SU-DHL-6 (cell line): Measurements from ENCODE around the gene RBFA.
A peak's percentile ranks its signal among the peaks of the same experiment; 100 is the strongest.
"Not testable (repeated sequence)": the region's sequence is repeated elsewhere in the genome, so short reads cannot be mapped to it uniquely, and the experiment has no call there.

Experiments used
- H2AFZ ChIP-seq: fragments of 200-600 bp; sonication (generic); 2 replicates; pipeline ENCODE4 v1.6.1; 2014; ENCODE audit warnings: low read depth, mild to moderate bottlenecking, moderate library complexity, mixed read lengths, antibody characterized with exemption, low read length; ENCODE audit not compliant: severe bottlenecking
- H3F3A ChIP-seq: fragments of 200-600 bp; shearing (Covaris generic); 2 replicates; pipeline ENCODE4 v1.6.0; 2016; ENCODE audit warnings: antibody characterized with exemption, mild to moderate bottlenecking; ENCODE audit not compliant: insufficient read depth
- H3K27ac ChIP-seq: fragments of 200-600 bp; sonication (generic); 2 replicates; pipeline ENCODE4 v1.5.1; 2016; ENCODE audit warnings: low read depth, mild to moderate bottlenecking, low read length, moderate library complexity, mixed read lengths
- H3K27me3 ChIP-seq: fragments of 200-600 bp; sonication (generic), shearing (Covaris generic); 2 replicates; pipeline ENCODE4 v1.6.0; 2014; ENCODE audit warnings: mild to moderate bottlenecking, low read length
- H3K36me3 ChIP-seq: fragments of 200-600 bp; sonication (generic); 2 replicates; pipeline ENCODE4 v1.6.1; 2014; ENCODE audit warnings: mild to moderate bottlenecking, low read length, mixed read lengths
- H3K4me2 ChIP-seq: fragments of 300-600, 200-600 bp; shearing (Covaris generic), sonication (generic); 2 replicates; pipeline ENCODE4 v1.6.0; 2014; ENCODE audit warnings: low read length, low read depth, mild to moderate bottlenecking; ENCODE audit not compliant: poor library complexity, severe bottlenecking
- H3K4me3 ChIP-seq: fragments of 200-600 bp; sonication (generic); 2 replicates; pipeline ENCODE4 v1.5.1; 2014; ENCODE audit warnings: antibody characterized with exemption, low read length, mild to moderate bottlenecking, mixed read lengths; ENCODE audit not compliant: insufficient read depth, poor library complexity, severe bottlenecking
- H3K79me2 ChIP-seq: fragments of 200-600 bp; sonication (generic); 2 replicates; pipeline ENCODE4 v1.6.1; 2014; ENCODE audit warnings: mild to moderate bottlenecking, low read length, moderate library complexity; ENCODE audit not compliant: insufficient read depth
- H3K9ac ChIP-seq: fragments of 200-600 bp; sonication (generic); 2 replicates; pipeline ENCODE4 v1.7.0; 2014; ENCODE audit warnings: mild to moderate bottlenecking, low read length
- H3K9me2 ChIP-seq: fragments of 200-600 bp; sonication (generic); replicated peaks from 2 replicates; pipeline ENCODE4 v1.6.1; 2014; ENCODE audit warnings: low read length; ENCODE audit not compliant: insufficient read depth
- H3K9me3 ChIP-seq: fragments of 200-600 bp; sonication (generic); 2 replicates; pipeline ENCODE4 v1.6.1; 2014; ENCODE audit warnings: low read length, mixed read lengths; ENCODE audit not compliant: insufficient read depth
- H4K20me1 ChIP-seq: fragments of 200-600 bp; sonication (generic); 2 replicates; pipeline ENCODE4 v1.6.1; 2014; ENCODE audit warnings: low read depth, mild to moderate bottlenecking, antibody characterized with exemption, low read length, moderate library complexity, mixed read lengths
- EZH2phosphoT487 ChIP-seq: fragments of 200-600 bp; sonication (generic), shearing (Covaris generic); conservative IDR thresholded peaks from 2 replicates; pipeline ENCODE4 v1.6.1; 2018; ENCODE audit warnings: mild to moderate bottlenecking, antibody characterized with exemption, low read length, moderate library complexity, mixed read lengths
- TF ChIP-seq, protein P1 (sequence below): fragments of 200-600 bp; sonication (generic); IDR thresholded peaks from one replicate; pipeline ENCODE4 v1.5.1; 2017; ENCODE audit warnings: antibody characterized with exemption, mild to moderate bottlenecking, low read length, moderate library complexity; ENCODE audit not compliant: insufficient read depth, poor library complexity, severe bottlenecking

RBFA gene

GRCh38 chr18:79989195-79989497 lies 45.1 kb upstream of the RBFA start:
- Histone ChIP-seq H3K4me2 (peak overlapping the region; percentile 81), H3F3A (no peaks in the 10 kb centered on the region), H3K27me3 (no peaks in the 10 kb centered on the region), H3K79me2 (peaks cover 41% of the 10 kb centered on the region), H4K20me1 (peaks cover 24% of the 10 kb centered on the region; the same call in 1 of the 2 replicates), H3K9me2 (no peaks in the 10 kb centered on the region), H3K27ac (no peak overlapping the region), H3K9me3 (no peaks in the 10 kb centered on the region), H3K9ac (peak overlapping the region; percentile 93; the same call in 1 of the 2 replicates), H2AFZ (no peak overlapping the region), H3K4me3 (peak overlapping the region; percentile 91), H3K36me3 (peaks cover 3% of the 10 kb centered on the region)
- no peak for TF ChIP-seq EZH2phosphoT487
- TF ChIP-seq, protein P1, sequence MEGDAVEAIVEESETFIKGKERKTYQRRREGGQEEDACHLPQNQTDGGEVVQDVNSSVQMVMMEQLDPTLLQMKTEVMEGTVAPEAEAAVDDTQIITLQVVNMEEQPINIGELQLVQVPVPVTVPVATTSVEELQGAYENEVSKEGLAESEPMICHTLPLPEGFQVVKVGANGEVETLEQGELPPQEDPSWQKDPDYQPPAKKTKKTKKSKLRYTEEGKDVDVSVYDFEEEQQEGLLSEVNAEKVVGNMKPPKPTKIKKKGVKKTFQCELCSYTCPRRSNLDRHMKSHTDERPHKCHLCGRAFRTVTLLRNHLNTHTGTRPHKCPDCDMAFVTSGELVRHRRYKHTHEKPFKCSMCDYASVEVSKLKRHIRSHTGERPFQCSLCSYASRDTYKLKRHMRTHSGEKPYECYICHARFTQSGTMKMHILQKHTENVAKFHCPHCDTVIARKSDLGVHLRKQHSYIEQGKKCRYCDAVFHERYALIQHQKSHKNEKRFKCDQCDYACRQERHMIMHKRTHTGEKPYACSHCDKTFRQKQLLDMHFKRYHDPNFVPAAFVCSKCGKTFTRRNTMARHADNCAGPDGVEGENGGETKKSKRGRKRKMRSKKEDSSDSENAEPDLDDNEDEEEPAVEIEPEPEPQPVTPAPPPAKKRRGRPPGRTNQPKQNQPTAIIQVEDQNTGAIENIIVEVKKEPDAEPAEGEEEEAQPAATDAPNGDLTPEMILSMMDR, result no peak

- no peaks in the 10 kb centered on the region for H3K9me3 ChIP-seq
Measured at GRCh38 chr18:79991494-79991893, 42.7 kb upstream of the RBFA start.

GRCh38 chr18:79999701-80000100 lies 34.5 kb upstream of the RBFA start:
- not testable (repeated sequence) for H3K9me2 ChIP-seq, H3F3A ChIP-seq, H3K79me2 ChIP-seq, H3K9ac ChIP-seq, H3K27ac ChIP-seq, H3K36me3 ChIP-seq, H2AFZ ChIP-seq, H3K4me2 ChIP-seq, H3K27me3 ChIP-seq, H3K4me3 ChIP-seq, H4K20me1 ChIP-seq
- peaks cover 19% of the 10 kb centered on the region; the same call in 1 of the 2 replicates for H3K9me3 ChIP-seq

More at GRCh38 chr18:79991494-79991893, 42.7 kb upstream of the RBFA start:
- no peaks in the 10 kb centered on the region for H3K27me3 ChIP-seq
- no peak overlapping the region for H3K4me3 ChIP-seq
- no peaks in the 10 kb centered on the region for H3K9me2 ChIP-seq
- no peak overlapping the region for H3K9ac ChIP-seq
- TF ChIP-seq, protein P1, result no peak
- no peak for TF ChIP-seq EZH2phosphoT487
- H3K36me3 ChIP-seq, result no peaks in the 10 kb centered on the region; the same call in 1 of the 2 replicates
- peaks cover 12% of the 10 kb centered on the region; the same call in 1 of the 2 replicates for H4K20me1 ChIP-seq
- H3K79me2 ChIP-seq, result peaks cover 17% of the 10 kb centered on the region
- H3K4me2 ChIP-seq, result no peak overlapping the region
- no peak overlapping the region for H2AFZ ChIP-seq
- no peak overlapping the region for H3K27ac ChIP-seq
- H3F3A ChIP-seq, result no peaks in the 10 kb centered on the region

GRCh38 chr18:80000877-80001276 lies 33.4 kb upstream of the RBFA start:
- no peak overlapping the region for H3K27ac ChIP-seq
- no peaks in the 10 kb centered on the region for H3K9me2 ChIP-seq
- no peaks in the 10 kb centered on the region for H4K20me1 ChIP-seq
- no peaks in the 10 kb centered on the region for H3F3A ChIP-seq
- peaks cover 19% of the 10 kb centered on the region; the same call in 1 of the 2 replicates for H3K9me3 ChIP-seq
- H3K9ac ChIP-seq, result no peak overlapping the region
- H3K36me3 ChIP-seq, result no peaks in the 10 kb centered on the region
- TF ChIP-seq EZH2phosphoT487, result no peak
- TF ChIP-seq, protein P1, result no peak
- H3K4me3 ChIP-seq, result no peak overlapping the region
- H3K27me3 ChIP-seq, result no peaks in the 10 kb centered on the region
- no peak overlapping the region for H2AFZ ChIP-seq
- H3K4me2 ChIP-seq, result no peak overlapping the region
- no peaks in the 10 kb centered on the region for H3K79me2 ChIP-seq
